NCI-H2227 treated with DMSO at 0.1 percent for 48 hours (cell line): ENCODE data around the gene LRRK1.

Experiments used
- DNase-seq: peaks from one replicate; lab custom pipeline; 2025; lab: John Stamatoyannopoulos, UW

The LRRK1 gene

DNA sequence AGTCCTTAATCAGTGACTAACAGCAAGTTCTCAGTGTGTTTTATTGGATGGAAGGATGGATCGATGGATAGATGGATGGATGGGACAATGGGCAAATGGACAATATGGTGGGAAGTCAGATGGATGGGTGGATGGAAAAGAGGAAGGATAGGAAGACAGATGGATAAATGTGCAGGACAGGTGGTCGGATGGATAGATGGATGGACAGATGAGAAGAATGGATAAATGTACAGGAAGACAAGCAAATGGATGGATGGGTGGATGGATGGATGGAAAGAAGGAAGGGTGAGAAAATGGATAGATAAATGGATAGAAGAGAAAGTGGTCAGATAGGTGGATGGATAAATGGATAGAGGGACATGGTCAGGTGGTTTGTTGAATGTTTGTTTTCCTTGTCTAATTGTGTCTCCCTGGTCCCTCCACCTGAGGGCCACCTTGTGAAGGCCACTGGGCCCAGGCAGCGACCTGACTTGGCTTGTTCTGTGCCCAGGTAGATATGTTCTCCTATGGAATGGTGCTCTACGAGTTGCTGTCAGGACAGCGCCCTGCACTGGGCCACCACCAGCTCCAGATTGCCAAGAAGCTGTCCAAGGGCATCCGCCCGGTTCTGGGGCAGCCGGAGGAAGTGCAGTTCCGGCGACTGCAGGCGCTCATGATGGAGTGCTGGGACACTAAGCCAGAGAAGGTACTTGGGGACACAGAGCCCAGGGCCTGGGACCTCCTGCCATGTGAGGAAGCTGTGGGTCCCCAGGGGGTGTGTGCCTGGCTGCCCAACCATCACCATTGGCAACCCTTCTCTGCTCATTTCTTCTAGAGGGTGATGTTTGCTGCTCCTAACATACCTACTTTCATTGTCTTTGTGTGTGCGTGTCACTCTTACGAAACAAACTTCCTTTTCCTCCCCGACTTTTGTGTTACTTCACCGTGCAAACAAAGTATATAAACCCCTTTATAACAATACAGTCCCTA, 137.5 kb downstream of the LRRK1 start:
- no peak for DNase-seq

- DNase-seq: no peak
Measured at GRCh38 chr15:101057841-101058407, 138.8 kb downstream of the LRRK1 start.

DNA sequence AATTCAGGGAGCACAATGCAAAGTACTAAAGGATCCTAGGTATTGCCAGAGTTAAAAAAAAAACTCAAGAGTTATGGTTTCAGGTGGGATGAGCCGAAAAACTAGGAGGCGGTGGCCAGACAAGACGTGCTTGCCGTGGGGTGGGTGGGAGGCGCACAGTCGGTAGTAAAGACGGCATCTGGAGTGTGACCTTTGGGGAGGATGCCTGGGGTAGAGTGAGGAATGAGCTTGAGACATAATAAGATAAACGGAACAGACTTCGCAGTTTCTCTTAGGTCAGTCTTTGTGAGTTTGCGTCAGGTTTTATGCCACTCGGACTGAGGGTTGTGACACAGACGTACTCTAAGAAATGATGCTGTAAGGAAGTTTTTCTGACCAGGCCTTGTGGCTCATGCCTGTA, 139.6 kb downstream of the LRRK1 start:
- no peak for DNase-seq

GRCh38 chr15:101059381-101060341, 140.5 kb downstream of the LRRK1 start:
- no peak for DNase-seq

DNA sequence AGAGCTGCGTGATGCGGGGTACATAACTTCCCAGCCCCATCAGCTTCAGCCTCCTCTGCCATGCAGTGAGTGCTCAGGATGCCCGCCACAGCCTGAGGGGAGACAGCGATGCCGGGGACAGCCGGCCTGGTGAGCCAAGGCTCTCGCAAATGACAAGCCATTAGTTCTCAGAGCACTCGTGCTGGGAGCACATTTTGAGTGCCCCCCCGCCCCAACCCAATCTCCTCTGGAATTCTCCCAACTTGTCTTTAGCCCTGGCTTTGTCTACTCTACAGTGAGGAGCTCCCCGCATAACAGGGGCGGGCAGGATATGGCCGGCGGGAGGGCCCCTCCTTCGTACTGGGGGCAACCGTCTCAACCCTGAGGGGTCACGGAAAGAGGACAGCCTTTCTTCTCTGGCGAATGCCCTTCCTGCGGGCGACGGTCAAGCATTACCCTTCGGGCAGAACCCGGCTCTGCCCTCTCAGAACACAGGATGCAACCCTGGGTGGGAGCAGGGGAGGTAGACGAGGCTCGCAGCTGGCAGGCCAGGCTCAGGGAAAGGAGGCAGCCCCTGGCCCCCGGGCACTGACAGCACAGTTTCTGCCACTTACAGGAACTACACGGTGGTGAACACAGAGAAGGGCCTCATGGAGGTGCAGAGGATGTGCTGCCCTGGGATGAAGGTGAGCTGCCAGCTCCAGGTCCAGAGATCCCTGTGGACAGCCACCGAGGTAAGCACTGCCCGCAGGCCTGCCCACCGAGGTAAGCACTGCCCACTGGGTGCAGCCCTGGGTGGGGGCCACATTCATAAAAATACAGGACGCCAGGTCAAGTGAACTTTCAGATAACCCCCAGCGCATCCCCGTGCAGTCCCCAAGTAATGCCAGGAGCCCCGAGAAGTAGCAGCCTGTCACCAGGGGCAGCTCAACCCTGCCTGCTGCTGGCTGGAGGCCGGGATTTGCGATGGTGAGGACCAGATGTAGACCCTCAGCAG, 141.7 kb downstream of the LRRK1 start:
- DNase-seq: no peak

- no peak for DNase-seq
Measured at GRCh38 chr15:101062063-101062462, 142.9 kb downstream of the LRRK1 start.

GRCh38 chr15:101062471-101063171, 143.5 kb downstream of the LRRK1 start:
- no peak for DNase-seq

GRCh38 chr15:101063212-101063611, 144.1 kb downstream of the LRRK1 start:
- DNase-seq: no peak

DNA sequence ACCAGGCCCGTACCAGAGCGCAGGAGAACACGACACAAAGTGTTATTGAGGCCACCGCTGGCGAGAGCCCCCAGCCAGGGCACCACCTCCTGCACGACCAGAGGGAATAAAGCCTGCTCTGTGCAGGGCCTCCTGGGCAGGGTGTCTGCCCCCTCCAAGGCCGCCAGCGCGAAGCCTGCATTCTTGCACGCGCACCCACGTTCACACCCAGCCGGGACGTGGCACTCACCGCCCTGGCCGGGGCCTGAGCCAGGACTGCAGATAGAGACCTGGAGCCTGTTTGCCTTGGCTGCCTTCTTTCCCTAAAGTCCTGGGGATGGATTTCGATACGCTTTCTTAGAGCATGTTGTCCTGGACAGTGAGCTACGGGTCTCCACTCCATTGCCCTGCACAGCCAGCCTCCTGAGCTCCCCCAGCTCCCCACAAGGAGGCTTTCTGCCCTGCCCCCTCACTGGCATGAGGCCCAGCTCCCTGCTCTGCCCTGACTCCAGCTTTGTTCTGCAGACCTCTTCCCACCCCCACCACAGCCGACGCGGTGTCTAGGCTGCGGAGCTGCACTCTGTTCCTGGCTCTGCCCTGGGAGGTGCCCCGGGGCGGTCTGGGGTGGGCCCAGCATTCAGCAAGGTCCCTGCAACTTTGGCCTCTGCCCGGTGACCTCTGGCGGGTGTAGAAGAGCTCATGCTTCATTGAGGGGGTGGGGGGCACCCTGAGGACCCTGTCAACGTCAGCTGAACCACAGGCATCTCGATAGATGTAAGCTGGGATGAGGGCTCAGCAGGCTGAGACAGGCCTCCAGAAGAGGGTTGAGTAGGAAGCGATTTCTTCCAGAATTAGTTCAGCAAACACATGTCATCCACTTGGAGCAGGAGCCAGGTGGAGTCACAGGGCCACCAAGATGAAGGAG, 145.0 kb downstream of the LRRK1 start:
- DNase-seq: no peak

- no peak for DNase-seq
Measured at GRCh38 chr15:101064795-101065569, 145.8 kb downstream of the LRRK1 start.

DNA sequence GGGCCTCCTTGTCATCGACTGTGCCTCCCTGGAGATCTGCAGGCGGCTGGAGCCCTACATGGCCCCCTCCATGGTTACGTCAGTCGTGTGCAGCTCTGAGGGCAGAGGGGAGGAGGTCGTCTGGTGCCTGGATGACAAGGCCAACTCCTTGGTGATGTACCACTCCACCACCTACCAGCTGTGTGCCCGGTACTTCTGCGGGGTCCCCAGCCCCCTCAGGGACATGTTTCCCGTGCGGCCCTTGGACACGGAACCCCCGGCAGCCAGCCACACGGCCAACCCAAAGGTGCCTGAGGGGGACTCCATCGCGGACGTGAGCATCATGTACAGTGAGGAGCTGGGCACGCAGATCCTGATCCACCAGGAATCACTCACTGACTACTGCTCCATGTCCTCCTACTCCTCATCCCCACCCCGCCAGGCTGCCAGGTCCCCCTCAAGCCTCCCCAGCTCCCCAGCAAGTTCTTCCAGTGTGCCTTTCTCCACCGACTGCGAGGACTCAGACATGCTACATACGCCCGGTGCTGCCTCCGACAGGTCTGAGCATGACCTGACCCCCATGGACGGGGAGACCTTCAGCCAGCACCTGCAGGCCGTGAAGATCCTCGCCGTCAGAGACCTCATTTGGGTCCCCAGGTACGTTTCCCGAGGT, 146.5 kb downstream of the LRRK1 start:
- no peak for DNase-seq

DNA sequence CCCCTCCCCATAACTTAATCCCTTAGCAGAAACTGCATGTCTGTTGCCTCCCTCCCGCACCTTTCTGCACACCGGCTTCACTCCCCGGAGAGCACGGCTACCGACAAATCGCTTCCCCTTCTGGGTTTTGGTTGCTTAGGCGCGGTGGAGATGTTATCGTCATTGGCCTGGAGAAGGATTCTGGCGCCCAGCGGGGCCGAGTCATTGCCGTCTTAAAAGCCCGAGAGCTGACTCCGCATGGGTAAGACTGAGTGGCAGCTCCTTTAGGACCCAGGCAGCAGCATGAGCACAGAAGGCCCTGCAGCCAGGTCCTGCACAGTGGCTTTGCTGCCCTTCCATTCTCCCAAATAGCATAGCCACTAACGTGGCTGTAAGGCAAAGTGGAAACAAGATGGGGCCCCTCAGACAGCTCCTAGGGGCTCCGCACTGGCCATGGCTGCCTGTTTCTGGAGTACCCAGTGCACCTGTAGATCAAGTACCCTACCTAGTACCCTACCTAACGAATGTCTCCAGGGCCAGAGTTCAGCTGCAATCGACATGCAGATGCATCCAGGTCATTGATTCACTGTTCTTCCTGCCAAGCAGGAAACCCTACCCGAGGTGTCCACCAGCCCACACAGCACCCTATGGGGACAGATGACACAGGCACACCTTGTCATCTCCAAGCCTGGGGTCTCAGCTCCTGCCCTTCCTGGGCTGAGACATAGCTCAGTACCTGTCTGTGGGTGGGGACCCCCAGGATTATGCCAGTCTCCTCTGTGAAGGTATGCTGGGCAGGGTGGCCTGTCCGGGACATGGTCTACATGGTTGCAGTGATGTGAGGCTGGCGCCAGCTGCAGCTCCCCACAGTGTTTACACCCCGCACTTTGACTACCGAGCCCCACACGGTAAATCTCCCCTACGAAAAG, 147.6 kb downstream of the LRRK1 start:
- no peak for DNase-seq

- DNase-seq: no peak
Measured at GRCh38 chr15:101067660-101068522, 148.7 kb downstream of the LRRK1 start.

DNA sequence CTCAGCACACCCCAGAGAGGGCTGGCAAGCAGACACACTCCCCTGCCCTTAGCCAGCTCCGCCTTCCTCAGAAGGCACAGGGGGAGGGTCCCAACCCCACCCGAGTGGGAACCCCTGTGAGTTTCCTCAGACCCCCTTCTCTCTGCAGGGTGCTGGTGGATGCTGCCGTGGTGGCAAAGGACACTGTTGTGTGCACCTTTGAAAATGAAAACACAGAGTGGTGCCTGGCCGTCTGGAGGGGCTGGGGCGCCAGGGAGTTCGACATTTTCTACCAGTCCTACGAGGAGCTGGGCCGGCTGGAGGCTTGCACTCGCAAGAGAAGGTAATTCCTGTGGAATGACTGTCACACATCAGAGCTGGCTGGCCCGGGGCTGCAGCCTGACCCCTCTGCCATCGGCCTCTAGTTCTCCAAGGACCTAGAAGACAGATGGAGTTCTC, 149.4 kb downstream of the LRRK1 start:
- no peak for DNase-seq

- DNase-seq: no peak
Measured at GRCh38 chr15:101068961-101069653, 149.9 kb downstream of the LRRK1 start.

DNA sequence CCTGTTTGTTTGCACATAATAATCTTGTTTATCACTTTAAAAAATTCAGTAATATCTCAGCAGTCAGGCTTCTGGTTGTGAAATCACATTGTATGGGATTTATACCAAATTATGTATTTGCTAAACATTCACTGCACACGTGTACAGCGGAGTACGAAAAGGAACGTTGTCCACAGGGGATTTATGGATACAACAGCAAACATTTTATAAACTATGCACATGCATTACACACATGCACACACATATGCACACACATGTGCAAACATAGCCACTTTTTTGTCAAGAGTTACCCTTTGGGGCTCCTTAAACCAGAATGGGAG, 150.5 kb downstream of the LRRK1 start:
- no peak for DNase-seq
